HG03460 (cell line): ENCODE data around the gene ST8SIA1.
"Not testable (repeated sequence)": the region's sequence is repeated elsewhere in the genome, so short reads cannot be mapped to it uniquely, and the experiment has no call there.

Experiments
- ATAC-seq: cut with Tn5 transposase; IDR thresholded peaks from one replicate; pipeline ENCODE4 v1.9.1; 2021; ENCODE audit not compliant: unreplicated experiment

The ST8SIA1 gene

GRCh38 chr12:22334410-22335100 is at the start of gene ST8SIA1:
TSS of gene ST8SIA1 (minus strand) at chr12:22334707. CDS start at chr12:22334232, 475 bp downstream.
- peak; percentile 4 for ATAC-seq

GRCh38 chr12:22380031-22380430 is 45.5 kb upstream of the ST8SIA1 start:
- no peak for ATAC-seq

GRCh38 chr12:22377731-22378496 is 43.4 kb upstream of the ST8SIA1 start:
- no peak for ATAC-seq

- ATAC-seq = not testable (repeated sequence)
Measured at GRCh38 chr12:22376596-22377150, 42.2 kb upstream of the ST8SIA1 start.

GRCh38 chr12:22374508-22374907 is 40.0 kb upstream of the ST8SIA1 start:
- no peak for ATAC-seq

GRCh38 chr12:22372277-22372837 is 37.9 kb upstream of the ST8SIA1 start:
- ATAC-seq = no peak

GRCh38 chr12:22366181-22366580 is 31.7 kb upstream of the ST8SIA1 start:
- ATAC-seq = no peak

GRCh38 chr12:22361785-22362184 is 27.3 kb upstream of the ST8SIA1 start:
- no peak for ATAC-seq

GRCh38 chr12:22360774-22361173 is 26.3 kb upstream of the ST8SIA1 start:
- ATAC-seq = no peak

- no peak for ATAC-seq
Measured at GRCh38 chr12:22357531-22357930, 23.0 kb upstream of the ST8SIA1 start.

GRCh38 chr12:22356231-22356630 is 21.7 kb upstream of the ST8SIA1 start:
- ATAC-seq = no peak

GRCh38 chr12:22355011-22355580 is 20.6 kb upstream of the ST8SIA1 start:
- no peak for ATAC-seq

- no peak for ATAC-seq
Measured at GRCh38 chr12:22353615-22354325, 19.3 kb upstream of the ST8SIA1 start.

GRCh38 chr12:22350886-22351285 is 16.4 kb upstream of the ST8SIA1 start:
- no peak for ATAC-seq

- no peak for ATAC-seq
Measured at GRCh38 chr12:22348208-22348607, 13.7 kb upstream of the ST8SIA1 start.

GRCh38 chr12:22340143-22340542 is 5.6 kb upstream of the ST8SIA1 start:
- ATAC-seq = no peak

- ATAC-seq = no peak
Measured at GRCh38 chr12:22339691-22340090, 5.2 kb upstream of the ST8SIA1 start.

GRCh38 chr12:22335794-22336166 is 1.3 kb upstream of the ST8SIA1 start:
- no peak for ATAC-seq

- no peak for ATAC-seq
Measured at GRCh38 chr12:22333713-22334409, 646 bp downstream of the ST8SIA1 start.

- no peak for ATAC-seq
Measured at GRCh38 chr12:22333186-22333712, 1.3 kb downstream of the ST8SIA1 start.
